GM23248 (cell line): ENCODE results near the gene BRD1. TPM values are rescaled to one million over a fixed set of nuclear protein-coding genes. Genes with fewer than 3 reads are reported as not detected.

Experiments used
- DNase-seq: peaks from one replicate; pipeline ENCODE4 v3.0.0-alpha.2; 2015
- H2AFZ ChIP-seq: fragments of 200-600 bp; sonication (generic); 2 replicates; pipeline ENCODE4 v1.6.1; 2016; ENCODE audit warnings: antibody characterized with exemption
- H3F3A ChIP-seq: fragments of 200-600 bp; sonication (generic); 2 replicates; pipeline ENCODE4 v1.6.1; 2016; ENCODE audit warnings: mild to moderate bottlenecking, antibody characterized with exemption, mixed run types; ENCODE audit not compliant: insufficient read depth
- H3K27ac ChIP-seq: fragments of 200-600 bp; sonication (generic); 2 replicates; pipeline ENCODE4 v1.5.1; 2016; ENCODE audit warnings: mild to moderate bottlenecking
- H3K27me3 ChIP-seq: fragments of 200-600 bp; sonication (generic); replicated peaks from 2 replicates; pipeline ENCODE4 v1.6.1; 2016; ENCODE audit warnings: mild to moderate bottlenecking; ENCODE audit not compliant: insufficient read depth
- H3K36me3 ChIP-seq: fragments of 200-600 bp; sonication (generic); 2 replicates; pipeline ENCODE4 v1.6.1; 2016; ENCODE audit warnings: low read depth, mild to moderate bottlenecking
- H3K4me1 ChIP-seq: fragments of 200-600 bp; sonication (generic); 2 replicates; pipeline ENCODE4 v1.6.1; 2016; ENCODE audit warnings: mild to moderate bottlenecking; ENCODE audit not compliant: insufficient read depth
- H3K4me2 ChIP-seq: fragments of 200-600 bp; sonication (generic); one replicate; pipeline ENCODE4 v1.6.1; 2016; ENCODE audit warnings: mild to moderate bottlenecking; ENCODE audit not compliant: unreplicated experiment
- H3K4me3 ChIP-seq: fragments of 200-600 bp; sonication (generic); 2 replicates; pipeline ENCODE4 v1.5.1; 2016; ENCODE audit warnings: mild to moderate bottlenecking
- H3K79me2 ChIP-seq: fragments of 200-600 bp; sonication (generic); 2 replicates; pipeline ENCODE4 v1.6.1; 2016; ENCODE audit warnings: mild to moderate bottlenecking; ENCODE audit not compliant: insufficient read depth
- H3K9ac ChIP-seq: fragments of 200-600 bp; sonication (generic); 2 replicates; pipeline ENCODE4 v1.6.1; 2016; ENCODE audit warnings: mild to moderate bottlenecking
- H3K9me2 ChIP-seq: fragments of 200-600 bp; sonication (generic); 2 replicates; pipeline ENCODE4 v1.6.1; 2016; ENCODE audit warnings: mixed run types, mild to moderate bottlenecking, moderate library complexity; ENCODE audit not compliant: insufficient read depth
- H3K9me3 ChIP-seq: fragments of 200-600 bp; sonication (generic); one replicate; pipeline ENCODE4 v1.6.1; 2017; ENCODE audit warnings: low read depth
- H4K20me1 ChIP-seq: fragments of 200-600 bp; sonication (generic); 2 replicates; pipeline ENCODE4 v1.6.0; 2016; ENCODE audit not compliant: insufficient read depth
- EZH2 ChIP-seq: fragments of 200-600 bp; sonication (generic); IDR thresholded peaks from 2 replicates; pipeline ENCODE4 v1.6.1; 2018; ENCODE audit warnings: antibody characterized with exemption, mild to moderate bottlenecking; ENCODE audit not compliant: insufficient read depth, poor library complexity, severe bottlenecking
- EZH2phosphoT487 ChIP-seq: fragments of 200-600 bp; sonication (generic); IDR thresholded peaks from 2 replicates; pipeline ENCODE4 v1.6.1; 2018; ENCODE audit warnings: antibody characterized with exemption, moderate library complexity, mild to moderate bottlenecking, low read depth; ENCODE audit not compliant: insufficient read depth
- WGBS, 2 experiments: methylation state at CpG; one replicate each; pipeline ENCODE4 v1.1.6; 2015 to 2017; ENCODE audit warnings: low lambda C conversion rate in 2 of 2, low coverage in 1 of 2; ENCODE audit errors: missing lambda C conversion rate in 2 of 2; 5-methylcytosine and 5-hydroxymethylcytosine counted together
- in situ Hi-C: fragments of 300-500 bp; cut with MboI; formaldehyde crosslinking; loops from 2 replicates; pipeline ENCODE4 v1.15.0; 2020
- polyA plus RNA-seq: library from polyadenylated mRNA; unstranded; fragments of >200 nt; fragmentation: Nextera tagmentation; extraction: Ambion mirVana; gene quantifications from 2 replicates; pipeline ENCODE4 v1.2.1, GENCODE V29; 2016
- total RNA-seq: library from RNA; depleted of rRNA; stranded (reverse); fragments of >200 nt; shearing (Covaris generic); gene quantifications from 2 replicates; pipeline ENCODE4 v1.2.3, GENCODE V29; 2014

Gene BRD1
- total and polyA plus RNA-seq, 2 experiments from 2014 or later: 4.5 to 23.1 TPM

DNA sequence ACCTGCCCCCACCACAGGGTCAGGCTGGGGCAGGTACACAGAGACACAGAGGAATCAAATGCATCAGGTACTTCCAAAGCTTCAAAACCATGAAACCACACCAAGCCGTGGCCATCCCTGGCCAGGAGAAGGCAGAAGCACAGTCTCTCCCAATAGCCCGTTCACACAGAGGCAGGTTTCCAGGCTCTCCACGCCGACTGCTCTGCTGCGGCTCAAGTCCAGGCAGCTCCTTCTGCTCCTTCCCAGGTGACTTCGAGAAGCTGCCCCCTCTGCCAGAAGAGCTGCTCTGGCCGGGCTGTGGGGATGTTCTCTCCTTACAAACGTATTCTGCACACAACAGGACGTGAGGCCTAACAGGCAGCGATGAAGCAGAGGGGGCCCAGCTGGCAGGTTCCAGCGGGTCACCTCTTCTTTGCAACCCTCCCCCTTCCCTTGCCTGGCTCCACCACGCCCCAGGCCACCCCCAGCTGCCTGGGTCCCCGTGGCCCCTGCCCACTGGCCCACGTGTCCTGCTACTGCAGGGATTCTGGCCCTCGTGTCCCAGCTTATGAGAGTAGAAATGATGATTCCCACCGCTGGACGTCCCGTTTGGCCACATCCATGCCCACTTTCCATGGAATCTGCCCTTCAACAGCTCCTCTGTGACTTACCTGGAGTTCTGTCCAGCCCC lies 26.1 kb downstream of the BRD1 start:
- no peaks in the 10 kb centered on the region for H3K9me3 ChIP-seq
- in situ Hi-C loops: no loop called here

DNA sequence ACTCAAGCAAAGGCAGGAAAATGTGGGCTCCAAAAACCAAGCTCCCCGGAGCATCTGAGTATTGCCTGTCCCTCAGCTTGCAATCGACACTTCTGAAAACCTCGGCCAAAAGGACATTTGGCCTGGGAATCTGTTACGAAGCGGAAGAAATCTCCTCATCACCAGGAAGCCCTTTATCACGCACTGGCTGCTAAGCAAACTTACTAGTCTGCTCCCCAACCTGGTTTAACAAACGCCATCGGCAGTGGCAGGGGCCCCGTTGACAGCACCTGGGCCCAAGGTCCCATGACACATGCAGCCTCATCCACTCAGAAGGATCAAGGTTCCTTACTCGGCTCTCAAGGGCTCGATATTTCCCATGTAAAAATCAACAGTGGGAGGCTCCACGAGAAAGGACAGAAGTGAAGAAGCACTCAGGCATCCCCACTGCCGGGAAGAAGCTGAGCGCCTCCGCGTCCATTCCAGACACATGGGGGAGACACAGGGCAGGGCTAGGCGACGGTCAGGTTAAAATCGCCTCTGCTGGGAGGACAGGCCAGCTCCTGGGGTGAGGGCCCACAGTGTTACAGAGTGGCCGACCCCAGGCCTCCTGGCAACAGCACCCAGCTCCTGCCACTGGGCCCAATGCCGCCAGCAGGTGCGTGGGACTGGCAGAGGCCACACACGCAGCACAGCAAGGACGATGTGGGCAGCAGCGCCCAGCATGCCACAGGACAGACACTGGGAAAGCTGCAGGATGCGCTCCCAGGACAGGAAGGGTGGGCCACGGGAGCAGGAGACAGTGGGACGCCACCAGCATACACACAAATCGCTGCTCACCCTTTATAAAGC lies 27.1 kb downstream of the BRD1 start:
- Histone ChIP-seq H3K4me3 (no peak overlapping the region), H3K9me2 (no peaks in the 10 kb centered on the region), H2AFZ (no peak overlapping the region), H3K27me3 (no peaks in the 10 kb centered on the region), H3K27ac (no peak overlapping the region), H3K36me3 (peaks cover 20% of the 10 kb centered on the region; the same call in 1 of the 2 replicates), H3K9ac (no peak overlapping the region), H3K4me1 (no peaks in the 10 kb centered on the region), H4K20me1 (peaks cover 14% of the 10 kb centered on the region), H3K4me2 (no peak overlapping the region), H3K79me2 (peaks cover 98% of the 10 kb centered on the region), H3K9me3 (no peaks in the 10 kb centered on the region), H3F3A (no peaks in the 10 kb centered on the region)
- TF ChIP-seq EZH2phosphoT487 (no peak), EZH2 (no peak)
- WGBS, 2 experiments: 88% methylated on average over 29 of the region's 29 CpGs
- no peak for DNase-seq
- in situ Hi-C loops: no loop called here

More for the DNA sequence above, 26.1 kb downstream of the BRD1 start:
- Histone ChIP-seq H3F3A (no peaks in the 10 kb centered on the region), H3K4me3 (no peak overlapping the region), H3K27ac (no peak overlapping the region), H4K20me1 (peaks cover 14% of the 10 kb centered on the region), H3K4me1 (no peaks in the 10 kb centered on the region), H3K79me2 (peaks cover 98% of the 10 kb centered on the region), H3K9me2 (no peaks in the 10 kb centered on the region), H3K4me2 (no peak overlapping the region), H2AFZ (no peak overlapping the region), H3K27me3 (no peaks in the 10 kb centered on the region), H3K9ac (no peak overlapping the region), H3K36me3 (peaks cover 14% of the 10 kb centered on the region; the same call in 1 of the 2 replicates)
- no peak for TF ChIP-seq EZH2phosphoT487
- DNase-seq: no peak
- 79 to 80% methylated on average over 12 to 18 of the region's 18 CpGs for WGBS, 2 experiments

DNA sequence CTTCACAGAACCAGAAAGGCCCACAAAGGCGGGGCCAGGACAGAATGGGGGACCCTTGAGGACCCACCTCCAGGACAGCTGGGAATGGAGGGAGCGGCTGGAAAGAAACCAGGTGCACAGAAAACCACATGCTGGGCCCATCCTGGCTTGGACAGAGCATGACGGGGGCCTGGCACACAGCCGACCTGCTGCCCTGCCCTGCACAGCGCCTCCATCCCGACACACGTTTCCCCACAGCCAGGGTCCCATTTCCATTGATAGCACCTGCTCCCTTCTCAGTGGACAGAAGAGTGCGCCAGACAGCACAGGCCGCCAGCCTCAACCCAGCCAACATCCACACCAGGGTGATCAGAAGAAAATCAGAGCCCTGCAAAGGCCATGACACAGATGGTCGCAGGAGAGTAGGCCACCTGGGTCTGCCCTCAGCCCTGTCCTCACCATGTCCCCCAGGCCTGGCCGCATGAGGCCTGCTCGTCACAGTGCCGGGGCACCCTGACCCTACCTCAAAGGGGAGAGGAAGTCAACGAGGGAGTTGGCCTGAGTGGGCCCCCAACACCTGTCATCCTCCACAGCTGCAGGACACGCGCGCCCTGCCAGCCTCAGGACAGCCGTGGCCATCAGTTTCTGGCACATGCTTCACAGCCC lies 28.1 kb downstream of the BRD1 start:
- Histone ChIP-seq H4K20me1 (peaks cover 10% of the 10 kb centered on the region), H3K36me3 (peaks cover 31% of the 10 kb centered on the region; the same call in 1 of the 2 replicates)
- in situ Hi-C loops: no loop called here

DNA sequence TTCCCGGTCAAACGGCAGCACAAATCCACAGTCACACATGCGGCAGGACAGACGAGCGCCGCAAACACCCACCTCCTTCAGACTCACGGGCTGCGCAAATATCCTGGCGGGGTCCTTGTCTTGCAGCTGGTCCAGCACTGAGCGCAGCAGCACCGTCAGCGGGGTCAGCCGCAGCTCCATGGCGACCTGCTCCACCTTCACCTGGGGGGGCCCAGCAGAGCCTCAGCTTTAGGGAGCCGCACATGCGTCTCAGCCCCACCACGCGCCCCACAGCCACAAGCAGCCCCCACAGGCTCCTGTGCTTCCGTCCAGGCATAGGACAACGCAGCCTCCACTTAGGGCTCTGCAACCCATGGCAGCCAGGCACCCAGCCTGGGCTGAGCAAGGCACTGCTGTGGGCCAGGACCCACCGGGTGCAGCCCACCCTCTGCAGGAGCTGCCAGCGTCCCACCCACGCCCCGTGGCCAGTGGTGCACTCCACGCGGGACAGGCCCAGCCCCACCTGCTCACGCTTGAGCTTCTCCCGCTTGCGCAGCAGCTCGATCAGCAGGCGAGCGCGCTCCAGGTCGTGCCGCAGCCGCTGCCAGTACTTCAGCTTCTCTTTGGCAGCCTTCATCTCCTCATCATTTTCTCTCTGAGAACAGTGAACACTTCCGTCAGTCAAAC lies 29.1 kb downstream of the BRD1 start:
- Histone ChIP-seq H3K9ac (no peak overlapping the region), H3K36me3 (peaks cover 37% of the 10 kb centered on the region; the same call in 1 of the 2 replicates), H2AFZ (no peak overlapping the region), H3K4me1 (no peaks in the 10 kb centered on the region), H3K4me2 (no peak overlapping the region), H3K27ac (no peak overlapping the region), H3K9me2 (no peaks in the 10 kb centered on the region), H4K20me1 (peaks cover under 1% of the 10 kb centered on the region; the same call in 1 of the 2 replicates), H3K9me3 (no peaks in the 10 kb centered on the region), H3K79me2 (peaks cover 98% of the 10 kb centered on the region), H3K4me3 (no peak overlapping the region), H3K27me3 (no peaks in the 10 kb centered on the region), H3F3A (0 out of 2 replicates have a peak, but pooled peaks cover 4% of the 10 kb centered on the region)
- DNase-seq: no peak
- in situ Hi-C loops: no loop called here
- no peak for TF ChIP-seq EZH2phosphoT487
- no peak for TF ChIP-seq EZH2
- 97 to 98% methylated on average over 33 to 37 of the region's 37 CpGs for WGBS, 2 experiments

More for the DNA sequence above, 28.1 kb downstream of the BRD1 start:
- WGBS, 2 experiments: 83 to 90% methylated on average over 17 to 18 of the region's 18 CpGs
- Histone ChIP-seq H3K9me2 (no peaks in the 10 kb centered on the region), H3K4me3 (no peak overlapping the region), H3F3A (0 out of 2 replicates have a peak, but pooled peaks cover 4% of the 10 kb centered on the region), H2AFZ (no peak overlapping the region), H3K79me2 (peaks cover 98% of the 10 kb centered on the region), H3K4me1 (no peaks in the 10 kb centered on the region), H3K9me3 (no peaks in the 10 kb centered on the region), H3K27me3 (no peaks in the 10 kb centered on the region), H3K9ac (no peak overlapping the region), H3K4me2 (no peak overlapping the region), H3K27ac (no peak overlapping the region)
- TF ChIP-seq EZH2phosphoT487: no peak
- TF ChIP-seq EZH2: no peak
- no peak for DNase-seq
